ENCODE measurements around the gene AMN1.

- TF ChIP-seq CTCF (IDR thresholded peaks at IDR 0.05) (no peak), POLR2A (IDR thresholded peaks at IDR 0.05) (no peak)
Observed at GRCh38 chr12:31655792-31656191, 73.0 kb downstream of the AMN1 start.
